GM23248 (cell line): ENCODE measurements around the gene SERPINB5. TPM values are rescaled to one million over a fixed set of nuclear protein-coding genes. Genes with fewer than 3 reads are reported as not detected.

Source experiments
- DNase-seq: peaks from one replicate; pipeline ENCODE4 v3.0.0-alpha.2; 2015
- H2AFZ ChIP-seq: fragments of 200-600 bp; sonication (generic); 2 replicates; pipeline ENCODE4 v1.6.1; 2016; ENCODE audit warnings: antibody characterized with exemption
- H3F3A ChIP-seq: fragments of 200-600 bp; sonication (generic); 2 replicates; pipeline ENCODE4 v1.6.1; 2016; ENCODE audit warnings: mild to moderate bottlenecking, antibody characterized with exemption, mixed run types; ENCODE audit not compliant: insufficient read depth
- H3K27ac ChIP-seq: fragments of 200-600 bp; sonication (generic); 2 replicates; pipeline ENCODE4 v1.5.1; 2016; ENCODE audit warnings: mild to moderate bottlenecking
- H3K27me3 ChIP-seq: fragments of 200-600 bp; sonication (generic); replicated peaks from 2 replicates; pipeline ENCODE4 v1.6.1; 2016; ENCODE audit warnings: mild to moderate bottlenecking; ENCODE audit not compliant: insufficient read depth
- H3K36me3 ChIP-seq: fragments of 200-600 bp; sonication (generic); 2 replicates; pipeline ENCODE4 v1.6.1; 2016; ENCODE audit warnings: low read depth, mild to moderate bottlenecking
- H3K4me1 ChIP-seq: fragments of 200-600 bp; sonication (generic); 2 replicates; pipeline ENCODE4 v1.6.1; 2016; ENCODE audit warnings: mild to moderate bottlenecking; ENCODE audit not compliant: insufficient read depth
- H3K4me2 ChIP-seq: fragments of 200-600 bp; sonication (generic); one replicate; pipeline ENCODE4 v1.6.1; 2016; ENCODE audit warnings: mild to moderate bottlenecking; ENCODE audit not compliant: unreplicated experiment
- H3K4me3 ChIP-seq: fragments of 200-600 bp; sonication (generic); 2 replicates; pipeline ENCODE4 v1.5.1; 2016; ENCODE audit warnings: mild to moderate bottlenecking
- H3K79me2 ChIP-seq: fragments of 200-600 bp; sonication (generic); 2 replicates; pipeline ENCODE4 v1.6.1; 2016; ENCODE audit warnings: mild to moderate bottlenecking; ENCODE audit not compliant: insufficient read depth
- H3K9ac ChIP-seq: fragments of 200-600 bp; sonication (generic); 2 replicates; pipeline ENCODE4 v1.6.1; 2016; ENCODE audit warnings: mild to moderate bottlenecking
- H3K9me2 ChIP-seq: fragments of 200-600 bp; sonication (generic); 2 replicates; pipeline ENCODE4 v1.6.1; 2016; ENCODE audit warnings: mixed run types, mild to moderate bottlenecking, moderate library complexity; ENCODE audit not compliant: insufficient read depth
- H3K9me3 ChIP-seq: fragments of 200-600 bp; sonication (generic); one replicate; pipeline ENCODE4 v1.6.1; 2017; ENCODE audit warnings: low read depth
- H4K20me1 ChIP-seq: fragments of 200-600 bp; sonication (generic); 2 replicates; pipeline ENCODE4 v1.6.0; 2016; ENCODE audit not compliant: insufficient read depth
- EZH2 ChIP-seq: fragments of 200-600 bp; sonication (generic); IDR thresholded peaks from 2 replicates; pipeline ENCODE4 v1.6.1; 2018; ENCODE audit warnings: antibody characterized with exemption, mild to moderate bottlenecking; ENCODE audit not compliant: insufficient read depth, poor library complexity, severe bottlenecking
- EZH2phosphoT487 ChIP-seq: fragments of 200-600 bp; sonication (generic); IDR thresholded peaks from 2 replicates; pipeline ENCODE4 v1.6.1; 2018; ENCODE audit warnings: antibody characterized with exemption, moderate library complexity, mild to moderate bottlenecking, low read depth; ENCODE audit not compliant: insufficient read depth
- WGBS, 2 experiments: methylation state at CpG; one replicate each; pipeline ENCODE4 v1.1.6; 2015 to 2017; ENCODE audit warnings: low lambda C conversion rate in 2 of 2, low coverage in 1 of 2; ENCODE audit errors: missing lambda C conversion rate in 2 of 2; 5-methylcytosine and 5-hydroxymethylcytosine counted together
- in situ Hi-C: fragments of 300-500 bp; cut with MboI; formaldehyde crosslinking; loops from 2 replicates; pipeline ENCODE4 v1.15.0; 2020
- polyA plus RNA-seq: library from polyadenylated mRNA; unstranded; fragments of >200 nt; fragmentation: Nextera tagmentation; extraction: Ambion mirVana; gene quantifications from 2 replicates; pipeline ENCODE4 v1.2.1, GENCODE V29; 2016
- total RNA-seq: library from RNA; depleted of rRNA; stranded (reverse); fragments of >200 nt; shearing (Covaris generic); gene quantifications from 2 replicates; pipeline ENCODE4 v1.2.3, GENCODE V29; 2014

SERPINB5 gene
- total and polyA plus RNA-seq, 2 experiments from 2014 or later, result not detected

GRCh38 chr18:63515801-63516200 is 39.0 kb downstream of the SERPINB5 start:
- H3K4me1 ChIP-seq, result no peaks in the 10 kb centered on the region
- H3F3A ChIP-seq, result no peaks in the 10 kb centered on the region
- H3K36me3 ChIP-seq, result no peaks in the 10 kb centered on the region
- no peak for DNase-seq
- WGBS, 2 experiments, result 57 to 83% methylated on average over 1 of the region's 1 CpG
- no peak overlapping the region for H3K4me2 ChIP-seq
- TF ChIP-seq EZH2phosphoT487, result no peak
- TF ChIP-seq EZH2, result no peak
- no peaks in the 10 kb centered on the region for H3K79me2 ChIP-seq
- H3K4me3 ChIP-seq, result no peak overlapping the region
- H3K9ac ChIP-seq, result no peak overlapping the region
- H4K20me1 ChIP-seq, result no peaks in the 10 kb centered on the region
- in situ Hi-C loops, result loop anchor here (5.0 kb wide), 1 partner anchor 332 kb away; no protein-coding TSS in a partner anchor
- H3K27me3 ChIP-seq, result no peaks in the 10 kb centered on the region
- H3K27ac ChIP-seq, result no peak overlapping the region
- no peaks in the 10 kb centered on the region for H3K9me3 ChIP-seq
- H3K9me2 ChIP-seq, result no peaks in the 10 kb centered on the region
- no peak overlapping the region for H2AFZ ChIP-seq

GRCh38 chr18:63518178-63519012 is 41.6 kb downstream of the SERPINB5 start:
- WGBS, 2 experiments, result 28 to 29% methylated on average over 16 of the region's 16 CpGs
- Histone ChIP-seq H3K4me3 (0 out of 2 replicates have a peak overlapping the region, but pooled peaks have one; percentile 30), H2AFZ (peak overlapping the region; percentile 88), H3K27me3 (no peaks in the 10 kb centered on the region), H3K36me3 (no peaks in the 10 kb centered on the region), H3K9me3 (no peaks in the 10 kb centered on the region), H3K4me1 (no peaks in the 10 kb centered on the region), H4K20me1 (no peaks in the 10 kb centered on the region), H3K79me2 (no peaks in the 10 kb centered on the region), H3K9ac (no peak overlapping the region), H3K4me2 (no peak overlapping the region), H3K9me2 (no peaks in the 10 kb centered on the region), H3K27ac (no peak overlapping the region), H3F3A (no peaks in the 10 kb centered on the region)
- in situ Hi-C loops, result loop anchor here (5.0 kb wide), 1 partner anchor 329 kb away; no protein-coding TSS in a partner anchor
- DNase-seq, result peak; percentile 85
- no peak for TF ChIP-seq EZH2

- no peak overlapping the region for H3K27ac ChIP-seq
- H2AFZ ChIP-seq, result no peak overlapping the region
- no peak overlapping the region for H3K4me2 ChIP-seq
- H3K4me1 ChIP-seq, result no peaks in the 10 kb centered on the region
- H3K27me3 ChIP-seq, result no peaks in the 10 kb centered on the region
- in situ Hi-C loops, result loop anchor here (5.0 kb wide), 1 partner anchor 222 kb away; no protein-coding TSS in a partner anchor
- DNase-seq, result no peak
- no peaks in the 10 kb centered on the region for H3K9me2 ChIP-seq
- no peaks in the 10 kb centered on the region for H4K20me1 ChIP-seq
- H3K36me3 ChIP-seq, result no peaks in the 10 kb centered on the region
- no peaks in the 10 kb centered on the region for H3K9me3 ChIP-seq
- no peaks in the 10 kb centered on the region for H3F3A ChIP-seq
- H3K79me2 ChIP-seq, result no peaks in the 10 kb centered on the region
- TF ChIP-seq EZH2 (no peak), EZH2phosphoT487 (no peak)
- H3K4me3 ChIP-seq, result no peak overlapping the region
- 66 to 75% methylated on average over 3 of the region's 3 CpGs for WGBS, 2 experiments
- H3K9ac ChIP-seq, result no peak overlapping the region
Measured at GRCh38 chr18:63520053-63520685, 43.4 kb downstream of the SERPINB5 start.

GRCh38 chr18:63523660-63524059 is 46.9 kb downstream of the SERPINB5 start:
- Histone ChIP-seq H3K27me3 (no peaks in the 10 kb centered on the region), H3K9me2 (no peaks in the 10 kb centered on the region), H3K4me1 (no peaks in the 10 kb centered on the region), H3F3A (no peaks in the 10 kb centered on the region), H3K4me3 (no peak overlapping the region), H3K9ac (no peak overlapping the region), H4K20me1 (no peaks in the 10 kb centered on the region), H3K4me2 (no peak overlapping the region), H3K27ac (no peak overlapping the region), H2AFZ (no peak overlapping the region), H3K79me2 (no peaks in the 10 kb centered on the region), H3K36me3 (no peaks in the 10 kb centered on the region), H3K9me3 (no peaks in the 10 kb centered on the region)
- TF ChIP-seq EZH2 (no peak), EZH2phosphoT487 (no peak)
- DNase-seq, result peak; percentile 8
- 77 to 89% methylated on average over 4 of the region's 4 CpGs for WGBS, 2 experiments
- in situ Hi-C loops, result loop anchor here (5.0 kb wide), 1 partner anchor 219 kb away; no protein-coding TSS in a partner anchor
